Measurements from ENCODE around the gene GAB4.

Gene GAB4

DNA sequence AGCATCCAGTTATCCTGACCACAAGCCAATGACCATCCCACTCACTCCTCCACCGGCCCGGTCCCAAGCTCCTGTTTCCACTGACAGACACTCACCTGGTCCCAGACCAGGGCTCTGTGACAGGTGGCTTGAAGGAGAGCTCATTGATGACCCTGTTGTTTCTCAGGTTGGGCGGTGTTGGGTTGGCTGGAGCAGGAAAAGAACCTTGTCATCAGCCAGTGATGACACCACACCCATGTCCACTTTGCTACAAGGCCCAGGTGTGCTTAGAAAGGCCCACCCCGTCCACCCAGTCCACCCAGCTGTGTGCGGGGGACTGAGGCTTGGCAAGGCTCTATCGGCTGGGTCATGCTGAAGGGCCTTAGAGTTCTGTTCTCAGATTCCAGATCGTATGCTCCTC, 42.9 kb downstream of the GAB4 start (continued):
- TF ChIP-seq, protein P1, sequence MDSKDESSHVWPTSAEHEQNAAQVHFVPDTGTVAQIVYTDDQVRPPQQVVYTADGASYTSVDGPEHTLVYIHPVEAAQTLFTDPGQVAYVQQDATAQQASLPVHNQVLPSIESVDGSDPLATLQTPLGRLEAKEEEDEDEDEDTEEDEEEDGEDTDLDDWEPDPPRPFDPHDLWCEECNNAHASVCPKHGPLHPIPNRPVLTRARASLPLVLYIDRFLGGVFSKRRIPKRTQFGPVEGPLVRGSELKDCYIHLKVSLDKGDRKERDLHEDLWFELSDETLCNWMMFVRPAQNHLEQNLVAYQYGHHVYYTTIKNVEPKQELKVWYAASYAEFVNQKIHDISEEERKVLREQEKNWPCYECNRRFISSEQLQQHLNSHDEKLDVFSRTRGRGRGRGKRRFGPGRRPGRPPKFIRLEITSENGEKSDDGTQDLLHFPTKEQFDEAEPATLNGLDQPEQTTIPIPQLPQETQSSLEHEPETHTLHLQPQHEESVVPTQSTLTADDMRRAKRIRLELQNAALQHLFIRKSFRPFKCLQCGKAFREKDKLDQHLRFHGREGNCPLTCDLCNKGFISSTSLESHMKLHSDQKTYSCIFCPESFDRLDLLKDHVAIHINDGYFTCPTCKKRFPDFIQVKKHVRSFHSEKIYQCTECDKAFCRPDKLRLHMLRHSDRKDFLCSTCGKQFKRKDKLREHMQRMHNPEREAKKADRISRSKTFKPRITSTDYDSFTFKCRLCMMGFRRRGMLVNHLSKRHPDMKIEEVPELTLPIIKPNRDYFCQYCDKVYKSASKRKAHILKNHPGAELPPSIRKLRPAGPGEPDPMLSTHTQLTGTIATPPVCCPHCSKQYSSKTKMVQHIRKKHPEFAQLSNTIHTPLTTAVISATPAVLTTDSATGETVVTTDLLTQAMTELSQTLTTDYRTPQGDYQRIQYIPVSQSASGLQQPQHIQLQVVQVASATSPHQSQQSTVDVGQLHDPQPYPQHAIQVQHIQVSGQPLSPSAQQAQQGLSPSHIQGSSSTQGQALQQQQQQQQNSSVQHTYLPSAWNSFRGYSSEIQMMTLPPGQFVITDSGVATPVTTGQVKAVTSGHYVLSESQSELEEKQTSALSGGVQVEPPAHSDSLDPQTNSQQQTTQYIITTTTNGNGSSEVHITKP (tag by site-specific recombination; IDR thresholded peaks at IDR 0.05), result no peak
- no peak for TF ChIP-seq HOXA7 (CRISPR knock-in tag; IDR thresholded peaks at IDR 0.05; ENCODE audit: borderline replicate concordance)
- no peak for TF ChIP-seq ZNF23 (tag by site-specific recombination; IDR thresholded peaks at IDR 0.05; ENCODE audit: borderline replicate concordance)
- no peak for TF ChIP-seq OVOL3 (tag by site-specific recombination; IDR thresholded peaks at IDR 0.05)
- TF ChIP-seq ZNF560 (tag by site-specific recombination; IDR thresholded peaks at IDR 0.05; ENCODE audit: borderline replicate concordance), result no peak
- no peak for TF ChIP-seq ZNF558 (tag by site-specific recombination; IDR thresholded peaks at IDR 0.05)
- TF ChIP-seq, protein P2, sequence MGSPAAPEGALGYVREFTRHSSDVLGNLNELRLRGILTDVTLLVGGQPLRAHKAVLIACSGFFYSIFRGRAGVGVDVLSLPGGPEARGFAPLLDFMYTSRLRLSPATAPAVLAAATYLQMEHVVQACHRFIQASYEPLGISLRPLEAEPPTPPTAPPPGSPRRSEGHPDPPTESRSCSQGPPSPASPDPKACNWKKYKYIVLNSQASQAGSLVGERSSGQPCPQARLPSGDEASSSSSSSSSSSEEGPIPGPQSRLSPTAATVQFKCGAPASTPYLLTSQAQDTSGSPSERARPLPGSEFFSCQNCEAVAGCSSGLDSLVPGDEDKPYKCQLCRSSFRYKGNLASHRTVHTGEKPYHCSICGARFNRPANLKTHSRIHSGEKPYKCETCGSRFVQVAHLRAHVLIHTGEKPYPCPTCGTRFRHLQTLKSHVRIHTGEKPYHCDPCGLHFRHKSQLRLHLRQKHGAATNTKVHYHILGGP (tag by site-specific recombination; IDR thresholded peaks at IDR 0.05), result no peak
- TF ChIP-seq ZBTB21 (tag by site-specific recombination; IDR thresholded peaks at IDR 0.05), result no peak

DNA sequence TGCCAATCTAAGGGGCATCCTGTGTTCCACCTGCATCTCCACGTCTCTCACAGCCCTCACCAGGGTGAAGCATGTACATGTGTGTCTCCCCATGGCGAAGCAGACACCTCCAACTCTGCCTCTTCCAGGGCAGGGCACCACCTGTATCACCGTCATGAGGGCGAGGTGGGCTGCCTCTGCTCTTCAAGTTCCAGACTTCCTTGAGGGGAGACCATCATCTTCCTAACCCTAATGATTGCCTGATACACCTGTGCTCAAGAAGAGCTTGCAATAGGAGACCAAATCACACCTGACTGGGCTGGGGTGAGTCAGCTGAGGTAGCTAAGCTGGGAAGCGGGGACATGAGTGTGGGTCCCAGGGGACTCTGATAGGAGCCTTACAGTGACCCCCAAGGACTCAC, 43.7 kb downstream of the GAB4 start:
- no peak overlapping the region for H3K4me3 ChIP-seq (ENCODE audit: low read depth, low read length)
- no peak overlapping the region for H3K27ac ChIP-seq (ENCODE audit: extremely low read depth, low read depth, low read length)
- no peaks in the 10 kb centered on the region for H3K36me3 ChIP-seq (ENCODE audit: control insufficient read depth in 2 of 2, insufficient read depth in 1 of 2, low read length in 2 of 2)
- CTCF ChIA-PET, result interaction anchor here (0.7 kb wide), 1 partner anchor 1067 kb away, joined by 3 read pairs; no protein-coding TSS in a partner anchor
- no peak for TF ChIP-seq TCF7L2 (IDR thresholded peaks at IDR 0.05; ENCODE audit: borderline replicate concordance, low read depth, low read length)
- TF ChIP-seq, protein P1 (tag by site-specific recombination; IDR thresholded peaks at IDR 0.05), result no peak
- TF ChIP-seq ZNF174 (tag by site-specific recombination; IDR thresholded peaks at IDR 0.05), result no peak
- no peak for TF ChIP-seq ZNF335 (tag by site-specific recombination; conservative IDR thresholded peaks at IDR 0.05)
- no peak for TF ChIP-seq ZNF626 (tag by site-specific recombination; IDR thresholded peaks at IDR 0.05)
- no peak for TF ChIP-seq ZNF121 (tag by site-specific recombination; IDR thresholded peaks at IDR 0.05)
- TF ChIP-seq, protein P3, sequence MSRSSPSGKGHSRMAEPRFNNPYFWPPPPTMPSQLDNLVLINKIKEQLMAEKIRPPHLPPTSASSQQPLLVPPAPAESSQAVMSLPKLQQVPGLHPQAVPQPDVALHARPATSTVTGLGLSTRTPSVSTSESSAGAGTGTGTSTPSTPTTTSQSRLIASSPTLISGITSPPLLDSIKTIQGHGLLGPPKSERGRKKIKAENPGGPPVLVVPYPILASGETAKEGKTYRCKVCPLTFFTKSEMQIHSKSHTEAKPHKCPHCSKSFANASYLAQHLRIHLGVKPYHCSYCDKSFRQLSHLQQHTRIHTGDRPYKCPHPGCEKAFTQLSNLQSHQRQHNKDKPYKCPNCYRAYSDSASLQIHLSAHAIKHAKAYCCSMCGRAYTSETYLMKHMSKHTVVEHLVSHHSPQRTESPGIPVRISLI (tag by site-specific recombination; IDR thresholded peaks at IDR 0.05), result no peak
- TF ChIP-seq ZNF514 (tag by site-specific recombination; IDR thresholded peaks at IDR 0.05), result no peak
- H3K4me1 ChIP-seq (ENCODE audit: control insufficient read depth, insufficient read depth, low read length), result no peaks in the 10 kb centered on the region
- H3K9me3 ChIP-seq (ENCODE audit: control insufficient read depth, insufficient read depth, low read depth, low read length), result no peaks in the 10 kb centered on the region
- POLR2A ChIA-PET, result no interaction called here
